ENCODE results near the gene CGNL1. TPM values are rescaled to one million over a fixed set of nuclear protein-coding genes. Genes with fewer than 3 reads are reported as not detected.

Gene CGNL1
- total and polyA plus RNA-seq, 10 of the 15 experiments (the other 5 are each of a cell fraction or from before 2014, with no cell fraction given) = under 0.01 to 0.27 (median 0.04) TPM; not detected in 3

- ATAC-seq = no peak
- Histone ChIP-seq H3K9me3 (replicated peaks; ENCODE audit: control insufficient read depth, insufficient read depth, low read length) (no peaks in the 10 kb centered on the region), H3K79me2 (ENCODE audit: control insufficient read depth, insufficient read depth, low read length) (no peaks in the 10 kb centered on the region), H3K27ac (ENCODE audit: control insufficient read depth, insufficient read depth) (no peak overlapping the region), H2AFZ (ENCODE audit: control insufficient read depth, low read depth, low read length) (no peak overlapping the region), H3K4me1 (ENCODE audit: control insufficient read depth, insufficient read depth, low read length) (peaks cover 7% of the 10 kb centered on the region; the same call in 1 of the 2 replicates), H3K4me3 (no peak overlapping the region), H3K36me3 (ENCODE audit: control insufficient read depth in 2 of 2, insufficient read depth in 2 of 2, low read length in 1 of 2) (no peaks in the 10 kb centered on the region), H3K9ac (ENCODE audit: control insufficient read depth, insufficient read depth, low read length) (no peak overlapping the region), H3K27me3 (replicated peaks in 1 of 2; ENCODE audit: control insufficient read depth in 2 of 2, insufficient read depth in 2 of 2, low read length in 1 of 2) (no peaks in the 10 kb centered on the region; a peak in 1 of 4 replicates), H4K20me1 (ENCODE audit: control insufficient read depth, insufficient read depth) (no peaks in the 10 kb centered on the region), H3K4me2 (ENCODE audit: control insufficient read depth, insufficient read depth) (0 out of 2 replicates have a peak overlapping the region, but pooled peaks have one; percentile 36)
- ChIA-PET POLR2A (no interaction called here), SMC1A (ENCODE audit: uncharacterized antibody, unreplicated experiment) (interaction anchor here (0.7 kb wide), 1 partner anchor 13 kb away, joined by 3 read pairs; no protein-coding TSS in a partner anchor), RAD21 (ENCODE audit: unreplicated experiment) (no interaction called here), CTCF (interaction anchor here (0.8 to 1.1 kb wide), 2 partner anchors 17 to 32 kb away, joined by 5 read pairs; no protein-coding TSS in a partner anchor)
- no peak for FAIRE-seq
- no peak for DNase-seq (ENCODE audit: low read depth, low spot score)
- TF ChIP-seq DPF2 (IDR thresholded peaks at IDR 0.05) (no peak), TCF3 (IDR thresholded peaks at IDR 0.05; ENCODE audit: borderline replicate concordance, insufficient read depth, low read depth, low read length) (no peak), IKZF2 (IDR thresholded peaks at IDR 0.05) (no peak), GABPA (IDR thresholded peaks at IDR 0.05; ENCODE audit: low read depth) (no peak), ZBTB11 (CRISPR knock-in tag; IDR thresholded peaks at IDR 0.05) (no peak), ELK1 (IDR thresholded peaks at IDR 0.05; ENCODE audit: low read depth, low read length) (no peak), POU2F2 (IDR thresholded peaks at IDR 0.05; ENCODE audit: borderline replicate concordance, low read depth, low read length) (no peak), RUNX3 (IDR thresholded peaks at IDR 0.05; ENCODE audit: low read length) (no peak), JUND (IDR thresholded peaks at IDR 0.05; ENCODE audit: low read depth, low read length) (no peak), MXI1 (IDR thresholded peaks at IDR 0.05; ENCODE audit: low read depth, low read length) (no peak), IRF5 (IDR thresholded peaks at IDR 0.05; ENCODE audit: borderline replicate concordance) (no peak), ESRRA (IDR thresholded peaks at IDR 0.05; ENCODE audit: low read length) (no peak), IRF4 (IDR thresholded peaks at IDR 0.05; ENCODE audit: low read depth, low read length) (no peak), FOS (IDR thresholded peaks at IDR 0.05; ENCODE audit: borderline replicate concordance, extremely low read depth, insufficient read length) (no peak), STAT1 (conservative IDR thresholded peaks at IDR 0.05) (no peak), NBN (IDR thresholded peaks at IDR 0.05) (no peak), POLR2AphosphoS2 (IDR thresholded peaks at IDR 0.05; ENCODE audit: low read depth, low read length) (no peak)
- in situ Hi-C loops (cut with MboI) (no loop called here), intact Hi-C loops (cut with micrococcal nuclease; ENCODE audit: unreplicated experiment) (no loop called here)
- WGBS (ENCODE audit: insufficient coverage, insufficient replicate concordance, low lambda C conversion rate, missing lambda C conversion rate) = 3% methylated on average over 2 of the region's 2 CpGs
- no TSS peak for BruUV-seq (replicated peaks)
Observed at GRCh38 chr15:57495041-57495440, 118.7 kb downstream of the CGNL1 start.

Measured in GM12878 (cell line).